DMS153 treated with DMSO at 0.1 percent for 48 hours (cell line): ENCODE measurements around the gene KLF15.

Experiments used
- DNase-seq: peaks from one replicate; lab custom pipeline; 2025; ENCODE audit not compliant: unreplicated experiment; lab: John Stamatoyannopoulos, UW

The KLF15 gene

DNA sequence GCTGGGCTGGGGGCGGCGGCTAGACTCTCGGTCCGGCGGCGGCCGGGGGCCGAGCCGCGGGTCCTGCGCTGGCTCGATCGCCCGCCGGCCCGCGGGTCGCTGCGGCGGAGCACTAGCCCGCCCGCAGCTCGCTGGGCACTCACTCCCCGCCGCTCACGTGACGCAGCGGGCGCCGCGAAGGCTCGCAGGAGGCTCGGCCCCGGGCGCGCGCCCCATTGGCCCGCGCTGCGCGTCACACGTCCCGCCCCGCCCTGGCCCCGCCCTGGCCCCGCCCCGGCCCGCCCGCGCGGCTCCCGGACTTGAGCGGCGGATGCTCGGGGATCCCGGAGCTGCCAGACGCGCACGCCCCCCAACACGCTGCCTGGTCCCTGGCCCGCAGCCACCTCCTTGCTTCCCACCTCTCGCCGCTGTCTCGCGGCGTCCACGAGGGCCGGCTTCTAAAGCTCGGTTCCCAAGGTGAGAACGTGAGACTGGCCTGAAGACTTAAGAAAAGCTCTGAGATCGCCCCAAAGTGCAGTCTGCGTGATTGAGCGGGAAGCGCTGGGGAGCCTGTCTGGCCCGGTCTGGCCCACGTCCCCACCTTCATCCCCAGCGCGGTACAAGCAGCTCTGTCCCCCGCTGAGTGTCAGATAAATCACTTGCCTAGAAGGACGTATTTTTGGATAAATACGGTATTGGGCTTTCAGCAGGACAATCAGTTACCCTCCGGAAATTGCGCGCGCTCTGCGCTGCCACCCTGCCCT, at the start of gene KLF15:
Gene KLF15, minus strand, starts transcription at position 114 of the 743 bp plus-strand sequence. CDS start 4,486 bp downstream, outside the sequence.
- DNase-seq: peak; percentile 37

DNA sequence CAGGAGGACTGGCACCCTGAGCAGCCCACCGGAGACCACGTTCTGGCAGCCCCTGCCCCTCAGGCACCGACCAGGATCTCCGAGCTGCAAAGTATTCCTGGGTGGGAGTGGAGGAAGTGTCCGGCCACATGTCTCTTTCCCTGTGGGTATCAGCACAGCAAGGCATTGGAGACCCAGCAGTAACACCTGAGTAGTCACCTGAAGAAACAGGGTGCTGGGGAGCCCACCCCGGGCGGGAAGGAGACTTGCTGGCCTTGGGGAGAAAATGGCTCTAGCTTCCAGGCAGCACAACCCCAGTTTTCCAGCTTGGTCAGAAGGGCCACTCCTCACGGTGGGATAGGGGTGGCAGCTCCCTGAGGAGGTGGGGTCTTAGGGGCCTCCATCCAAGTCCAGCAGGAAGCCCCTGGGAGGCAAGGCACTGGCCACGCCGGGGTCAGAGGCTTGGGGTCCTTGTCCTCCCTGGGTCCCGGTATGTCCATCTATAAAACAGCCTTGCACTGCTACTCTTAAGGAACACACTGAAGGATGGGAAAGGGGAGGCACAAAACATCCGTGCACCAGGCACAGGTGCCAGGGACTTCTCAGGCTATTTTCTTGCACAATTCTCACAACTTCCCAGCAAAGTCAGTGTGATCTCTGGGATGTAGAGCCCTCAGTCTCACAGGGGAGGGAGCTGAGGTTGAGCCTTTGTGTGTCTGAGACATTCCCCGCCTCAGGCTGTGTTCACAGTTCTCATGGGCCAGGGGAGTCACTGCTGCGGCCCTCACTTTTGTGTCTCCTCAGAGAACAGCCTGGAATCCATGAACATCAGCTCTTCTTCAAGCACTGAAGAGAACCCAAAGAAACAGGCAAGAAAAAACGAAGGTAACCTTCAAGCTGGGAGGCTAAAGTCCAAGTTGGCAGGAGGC, 49.4 kb upstream of the KLF15 start:
- no peak for DNase-seq

DNA sequence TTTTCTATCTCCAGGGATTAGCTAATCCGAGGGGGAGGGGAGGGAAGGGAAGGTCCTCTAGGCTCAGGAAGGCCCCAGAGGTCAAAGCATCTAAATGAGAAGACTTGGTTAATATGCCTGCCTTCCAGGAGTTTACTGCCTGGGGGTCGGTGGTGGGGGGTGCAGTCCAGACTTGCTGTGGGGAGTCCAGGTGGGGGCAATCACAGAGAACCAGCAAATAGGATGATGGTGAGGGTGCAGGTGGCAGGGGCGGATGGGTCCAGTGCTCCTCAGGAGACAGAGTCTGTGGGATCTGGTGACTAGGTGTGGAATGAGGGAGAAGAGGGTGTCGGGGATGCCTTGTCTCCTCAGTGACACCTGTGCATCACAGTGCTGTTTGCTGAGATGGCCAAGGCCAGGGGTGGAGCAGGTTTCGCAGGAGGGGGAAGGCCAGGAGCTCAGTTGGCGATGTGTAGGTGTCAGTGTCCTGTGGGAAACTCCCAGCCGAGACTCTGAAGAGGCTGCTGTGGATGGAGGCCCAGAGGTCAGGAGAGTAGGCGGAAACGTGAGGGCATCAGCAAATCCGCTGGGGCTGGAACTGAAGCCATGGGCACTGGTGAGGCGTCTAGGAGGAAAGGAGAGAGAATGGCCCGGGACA, 45.6 kb upstream of the KLF15 start:
- no peak for DNase-seq

DNA sequence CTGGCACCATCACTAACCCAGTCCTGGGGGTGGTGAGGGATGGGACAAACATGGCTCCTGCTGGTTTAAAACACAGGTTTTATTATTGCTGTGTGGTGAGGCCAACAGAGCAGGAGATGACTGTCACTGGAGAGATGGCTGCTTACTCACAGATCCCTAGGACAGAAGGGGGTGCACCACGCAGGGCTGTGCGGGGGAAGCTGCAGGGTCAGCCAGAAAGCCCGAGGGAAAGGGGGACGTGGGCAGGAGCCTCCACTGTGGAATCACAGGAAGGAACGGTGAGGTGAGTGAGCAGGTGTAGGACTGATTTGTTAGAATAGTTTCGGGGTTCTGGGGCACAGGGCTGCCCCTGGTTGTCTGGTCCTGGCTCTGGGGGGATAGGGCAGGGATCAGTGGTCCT, 45.0 kb upstream of the KLF15 start:
- DNase-seq: no peak

DNA sequence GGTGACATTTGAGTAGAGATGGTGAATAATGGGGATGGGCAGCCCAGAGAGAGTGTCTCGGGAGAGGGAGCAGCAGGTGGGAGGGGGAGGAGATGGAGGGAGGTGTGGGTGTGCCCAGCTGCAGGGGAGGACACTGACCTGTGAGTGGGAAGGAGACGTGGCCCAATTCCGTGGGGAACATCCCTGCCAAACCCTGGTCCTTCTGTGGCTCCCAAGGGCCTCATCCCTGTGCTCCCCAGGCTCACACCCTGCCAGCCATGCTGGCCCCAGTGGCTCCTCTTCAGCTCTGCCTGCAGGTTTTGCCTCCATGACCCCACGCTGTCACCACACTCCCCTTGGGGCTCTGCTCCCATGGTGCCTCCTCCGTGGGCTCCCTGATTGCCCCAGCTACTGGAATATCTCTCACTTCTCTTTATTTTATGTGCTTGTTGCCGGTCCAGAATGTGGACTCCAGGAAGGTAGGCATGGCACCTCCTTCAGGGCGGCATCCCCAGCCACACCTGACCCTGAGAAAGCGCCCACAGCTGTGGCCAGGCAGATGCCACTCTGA, 44.5 kb upstream of the KLF15 start:
- no peak for DNase-seq

DNA sequence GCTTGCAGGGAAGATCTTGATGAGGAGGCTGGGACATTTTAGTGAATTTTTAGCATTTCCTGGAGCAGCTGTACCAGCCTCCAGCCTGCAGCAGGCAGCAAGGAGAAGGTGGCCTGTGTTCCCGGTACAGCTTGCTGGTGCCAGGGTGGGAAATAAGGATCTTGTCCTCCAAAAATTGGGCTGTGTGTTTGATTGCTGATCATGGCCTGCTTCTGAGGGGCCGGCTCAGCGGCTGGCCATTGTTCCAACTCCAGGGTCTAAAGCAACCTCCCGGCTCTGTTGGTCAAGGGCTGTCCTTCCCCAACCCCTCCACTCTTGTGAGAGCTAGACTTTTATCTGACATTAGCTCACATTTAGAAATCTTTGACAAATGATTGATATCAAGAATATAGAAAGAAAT, 42.5 kb upstream of the KLF15 start:
- DNase-seq: no peak

DNA sequence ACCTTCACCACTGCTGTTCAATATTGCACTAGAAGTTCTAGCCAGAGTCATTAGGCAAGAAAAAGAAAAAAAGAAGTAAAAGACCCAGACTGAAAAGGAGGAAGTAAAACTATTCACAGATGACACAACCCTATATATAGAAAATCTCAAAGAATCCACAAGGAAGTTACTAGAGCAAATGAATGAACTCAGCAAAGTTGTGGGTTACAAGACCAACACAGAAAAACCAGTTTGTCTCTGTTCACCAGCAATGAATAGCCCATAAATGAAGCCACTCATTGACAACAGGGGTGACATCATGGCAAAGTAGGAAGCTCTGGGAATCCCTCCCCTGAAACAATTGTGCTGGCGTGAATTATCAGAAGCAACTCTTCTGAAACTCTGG, 42.1 kb upstream of the KLF15 start:
- no peak for DNase-seq

DNA sequence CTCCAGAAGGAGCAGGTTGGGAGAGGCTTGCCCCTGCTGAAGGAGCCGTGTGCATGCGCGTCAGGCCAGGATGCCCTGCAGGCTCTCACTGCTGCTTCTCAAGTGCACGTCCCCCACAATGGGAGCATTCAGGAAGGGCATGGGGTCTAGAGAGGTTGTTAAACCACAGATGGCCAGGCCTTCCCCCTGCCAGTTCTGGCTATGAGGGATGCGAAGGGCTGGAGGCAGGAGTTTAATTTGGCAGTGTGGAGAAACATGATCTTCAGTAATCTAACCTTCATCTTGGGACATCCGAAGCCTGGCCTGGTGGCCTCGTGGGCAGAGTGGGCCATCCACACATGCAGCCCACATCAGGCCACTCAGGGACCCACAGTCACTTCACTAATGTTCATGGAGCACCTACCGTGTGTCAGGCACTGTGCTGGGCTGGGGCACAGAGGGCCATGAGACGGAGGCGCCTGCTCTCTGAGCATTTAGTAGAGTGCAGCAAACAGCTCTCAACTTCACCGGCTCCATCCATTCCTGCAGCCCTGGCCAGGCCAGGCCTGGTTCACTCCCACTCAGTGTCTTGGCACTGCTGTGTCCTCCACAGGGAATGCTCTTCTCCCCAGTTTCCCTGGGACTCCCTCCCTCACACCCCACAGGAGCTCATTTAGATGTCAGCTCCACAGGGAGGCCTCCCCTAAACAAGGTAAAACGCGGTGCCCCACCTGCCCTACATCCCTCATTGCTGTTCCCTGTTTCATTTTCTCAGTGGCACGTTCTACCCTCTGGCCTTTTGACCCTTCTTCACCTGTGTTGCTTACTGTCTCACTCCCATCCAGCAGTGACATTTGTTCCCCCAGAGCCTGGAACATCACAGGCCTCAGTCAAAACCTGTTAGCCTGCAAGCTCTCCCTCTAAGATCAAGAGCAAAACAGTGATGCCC, 41.5 kb upstream of the KLF15 start:
- no peak for DNase-seq

DNA sequence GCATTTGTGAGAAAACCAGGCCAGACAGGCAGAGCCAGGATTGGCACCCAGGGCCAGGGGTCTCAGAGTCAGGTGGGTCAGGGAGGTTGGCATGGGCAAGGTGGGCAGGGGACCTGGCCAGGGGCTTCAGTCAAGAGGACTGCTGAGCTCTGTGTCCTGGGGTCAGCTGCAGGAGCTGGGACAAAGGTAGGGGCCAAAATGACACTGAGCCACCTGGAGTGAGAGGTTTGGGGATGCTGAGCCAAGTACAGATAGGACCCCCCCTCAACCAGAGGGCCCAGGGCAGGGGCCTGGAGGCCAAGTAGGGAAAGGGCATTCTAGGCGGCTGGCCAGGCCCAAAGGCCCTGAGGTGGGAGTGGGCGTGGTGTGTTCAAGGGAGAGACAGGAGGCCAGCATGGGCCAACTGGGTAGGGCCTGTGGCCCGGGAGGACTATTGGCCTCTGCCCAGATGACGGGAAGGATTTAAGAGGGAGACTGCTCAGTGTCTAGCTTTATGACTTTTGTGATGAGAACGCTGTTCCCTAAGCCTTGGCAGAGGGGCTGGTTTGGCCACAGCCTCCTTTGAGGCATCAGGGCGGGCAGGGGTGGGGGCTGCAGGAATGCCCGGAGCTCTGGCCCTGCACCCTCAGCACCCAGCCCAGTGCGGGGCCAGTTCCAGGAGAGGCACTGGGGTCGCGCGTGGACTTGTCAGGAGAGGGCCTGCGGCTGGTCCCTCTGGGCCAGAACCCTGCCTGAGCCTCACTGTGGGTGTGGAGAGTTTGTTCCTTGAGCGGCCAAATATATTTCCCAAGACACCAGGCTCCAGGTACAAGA, 40.6 kb upstream of the KLF15 start:
- no peak for DNase-seq

DNA sequence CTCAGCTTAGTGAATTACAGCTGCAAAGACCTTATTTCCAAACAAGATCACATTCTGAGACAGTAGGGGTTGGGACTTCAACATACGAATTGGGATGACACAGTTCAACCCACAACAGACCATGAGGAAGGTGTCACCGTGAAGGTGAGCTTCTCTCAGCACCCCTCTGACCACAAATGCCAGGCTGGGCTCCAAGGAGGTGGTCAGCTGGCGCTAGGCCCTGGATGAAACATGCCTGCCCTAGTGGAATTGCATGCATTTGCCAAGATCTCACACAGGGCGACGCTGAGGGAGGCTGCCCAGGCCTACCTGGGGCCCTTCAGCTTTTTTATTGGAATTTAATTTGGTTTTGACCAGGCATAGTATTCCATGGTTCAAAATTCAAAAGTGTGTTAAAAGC, 39.3 kb upstream of the KLF15 start:
- DNase-seq: no peak

DNA sequence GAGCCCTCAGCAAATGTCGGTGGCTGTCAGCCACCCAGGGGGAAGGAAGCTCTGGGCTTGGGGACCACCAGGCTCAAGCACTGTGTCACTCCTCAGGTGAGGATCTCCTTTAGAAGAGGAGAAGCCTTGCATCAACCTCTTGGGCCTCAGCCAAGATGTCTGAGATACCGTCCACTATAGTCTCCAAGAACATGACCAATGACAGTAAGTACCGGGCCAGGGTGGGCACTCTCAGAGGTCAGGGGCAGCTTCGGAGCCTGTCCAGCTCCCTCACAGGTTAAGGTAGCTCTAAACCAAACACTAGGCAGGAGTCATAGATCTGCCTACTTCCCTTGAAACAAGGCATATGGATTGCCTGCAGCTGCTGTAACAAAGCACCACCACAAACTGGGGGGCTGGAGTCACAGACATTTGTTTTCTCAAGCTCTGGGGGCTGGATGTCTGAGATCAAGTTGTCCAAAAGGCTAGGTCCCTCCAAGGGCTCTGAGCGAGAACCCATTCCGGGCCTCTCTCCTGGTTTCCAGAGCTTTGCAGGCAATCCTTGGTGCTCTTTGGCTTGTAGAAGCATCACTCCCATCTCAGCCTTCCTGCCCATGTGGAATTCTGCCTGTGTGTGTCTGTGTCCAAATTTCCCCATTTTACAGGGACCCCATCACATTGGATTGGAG, 38.8 kb upstream of the KLF15 start:
- no peak for DNase-seq

DNA sequence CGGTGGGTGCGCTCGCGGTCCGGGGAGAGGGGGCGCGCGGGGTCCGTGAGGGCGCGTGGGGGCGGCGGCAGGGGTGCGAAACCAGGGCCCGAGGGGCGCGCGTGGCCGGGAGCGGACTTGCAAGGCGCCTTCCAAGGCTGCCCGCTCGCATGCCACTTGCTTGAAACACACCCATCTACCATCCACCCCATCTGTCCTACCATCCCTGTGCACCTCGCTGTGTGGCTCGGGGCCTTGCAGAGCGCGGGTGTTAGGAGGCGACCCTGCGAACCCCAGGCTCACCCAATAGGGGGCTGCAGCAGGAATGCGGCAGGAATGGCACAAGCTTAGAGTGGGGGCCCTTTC, 37.7 kb upstream of the KLF15 start:
- no peak for DNase-seq

DNA sequence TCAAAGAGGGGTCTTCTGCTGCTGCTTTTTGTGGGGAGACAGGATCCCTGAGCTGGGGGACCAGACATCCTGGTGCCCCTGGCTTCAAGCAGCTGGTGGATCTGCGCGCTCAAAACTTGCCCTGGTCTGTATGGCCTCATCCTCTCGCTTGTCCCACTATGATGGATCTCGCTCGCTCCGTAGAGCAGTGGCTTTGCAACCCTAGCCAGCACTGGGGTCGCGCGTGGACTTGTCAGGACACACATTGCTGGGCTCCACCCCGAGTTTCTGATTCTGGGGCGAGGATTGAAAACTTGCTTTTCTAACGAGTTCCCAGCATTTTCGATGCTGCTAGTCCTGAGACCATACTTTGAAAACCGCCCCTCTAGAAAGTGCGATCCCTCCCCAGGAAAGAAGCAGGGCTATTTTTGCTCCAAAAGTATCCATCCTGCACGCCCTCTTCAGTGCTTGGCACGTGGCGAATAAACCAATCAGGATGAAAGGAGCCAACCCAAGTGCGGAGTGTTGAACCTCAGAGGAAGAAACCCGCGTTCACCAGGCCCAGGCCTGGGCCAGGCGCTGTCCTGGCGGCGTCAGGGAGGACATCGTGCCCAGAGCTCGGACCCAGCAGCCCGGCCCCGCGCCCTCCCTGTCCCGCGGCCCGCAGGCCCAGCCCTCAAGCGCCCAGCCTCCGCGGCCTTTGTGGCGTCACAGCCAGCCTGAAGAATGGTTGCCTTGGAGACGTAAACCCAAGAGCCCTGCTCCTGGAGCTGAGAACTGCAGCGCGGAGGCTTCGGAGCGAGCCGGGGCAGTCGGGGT, 37.2 kb upstream of the KLF15 start, which contains the start of gene CFAP100:
Gene CFAP100, plus strand, starts transcription at position 731 of the 798 bp plus-strand sequence. CDS start 1,092 bp downstream, outside the sequence.
- DNase-seq: peak; percentile 5

DNA sequence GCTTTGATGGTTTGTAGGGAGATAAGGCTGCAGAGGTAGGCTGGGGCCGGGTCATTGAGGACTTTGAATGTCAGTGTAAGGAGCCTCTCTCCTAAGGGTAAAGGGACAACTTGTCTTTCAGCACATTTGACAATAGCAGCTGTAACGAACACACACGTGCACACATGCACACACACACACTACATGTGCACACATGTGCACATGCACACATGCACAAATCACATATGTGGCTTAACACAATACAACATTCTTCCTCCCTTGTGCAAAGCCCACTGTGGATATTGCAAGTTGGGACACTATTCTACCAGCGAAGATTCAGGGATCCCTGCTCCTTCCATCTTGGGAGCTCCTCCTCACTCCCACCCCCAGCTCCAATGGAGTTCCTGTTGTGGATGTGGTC, 36.4 kb upstream of the KLF15 start:
- DNase-seq: no peak

DNA sequence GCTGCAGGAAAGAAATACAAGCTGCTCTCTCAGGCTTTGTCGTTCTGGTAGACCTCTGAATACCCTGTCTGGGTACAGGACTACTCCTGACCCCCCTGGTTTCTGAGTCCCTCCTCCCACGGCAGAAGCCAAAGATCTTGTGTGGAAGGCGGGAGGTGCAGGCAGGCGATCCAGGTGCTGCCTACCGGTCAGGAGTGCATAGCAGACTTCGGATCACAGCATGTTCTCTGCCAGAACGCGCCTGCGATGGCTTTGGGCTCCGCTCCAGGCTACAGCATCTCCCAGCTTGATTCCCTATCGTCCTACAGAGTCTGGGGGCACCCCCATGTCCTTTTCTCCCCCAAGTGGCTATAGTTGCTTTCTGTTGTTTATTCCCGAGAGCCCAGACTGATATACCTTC, 35.0 kb upstream of the KLF15 start:
- no peak for DNase-seq

DNA sequence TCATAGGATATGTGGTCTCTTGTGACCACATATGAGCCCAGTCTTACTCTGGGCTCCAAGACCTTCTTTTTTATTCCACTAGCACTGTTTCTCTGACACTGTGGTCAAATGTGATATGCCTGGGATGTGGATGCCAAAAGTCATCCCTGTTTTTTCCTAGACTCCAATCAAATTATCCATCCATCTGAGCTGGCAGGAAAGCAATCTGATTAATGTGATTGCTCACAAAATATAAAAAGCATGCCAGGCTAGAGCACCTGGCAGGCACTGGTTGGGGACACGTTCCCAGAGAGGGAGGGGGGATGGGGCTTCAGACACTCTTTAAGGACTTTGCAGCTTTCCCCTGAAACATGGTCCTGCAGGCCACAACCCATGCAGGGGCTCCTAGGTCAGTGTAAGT, 34.4 kb upstream of the KLF15 start:
- no peak for DNase-seq

DNA sequence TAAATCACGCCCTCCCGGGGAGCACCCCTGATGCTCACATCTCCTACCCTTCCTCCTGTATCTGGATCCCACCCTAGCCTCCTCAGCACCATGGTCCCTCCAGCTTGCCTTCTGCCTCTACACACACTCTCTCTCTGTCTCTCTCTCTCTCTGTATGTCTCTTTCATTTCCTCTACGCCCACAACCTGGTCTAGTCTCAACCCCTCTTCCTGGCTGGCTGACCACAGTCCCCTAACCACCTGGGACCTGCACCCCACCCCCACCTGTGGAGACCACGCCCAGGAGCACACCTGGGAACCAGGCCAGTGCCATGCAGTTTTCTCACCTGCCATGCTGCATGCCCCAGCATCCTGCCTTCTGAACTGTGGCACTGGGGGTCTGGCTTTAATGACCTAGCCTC, 33.5 kb upstream of the KLF15 start:
- no peak for DNase-seq

DNA sequence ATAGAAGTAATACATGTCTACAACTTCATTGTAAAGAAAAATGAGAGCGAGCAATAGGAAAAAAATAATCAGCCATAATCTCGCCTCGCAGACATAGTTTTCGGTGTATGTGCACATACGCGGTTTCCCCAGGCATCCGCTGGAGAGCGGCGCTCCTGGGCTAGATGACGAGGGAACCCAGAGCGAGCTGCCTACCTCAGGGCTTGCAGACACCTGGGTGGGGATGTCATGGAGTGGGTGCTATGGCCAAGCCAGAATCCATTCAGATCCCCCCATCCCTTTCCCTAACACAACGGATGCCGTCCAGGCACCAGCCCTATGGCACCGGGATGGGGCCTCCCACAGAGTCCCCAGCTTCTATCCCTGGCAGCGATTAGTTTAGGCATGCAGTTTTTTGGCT, 33.0 kb upstream of the KLF15 start:
- DNase-seq: no peak
